GM19397 (cell line): Measurements from ENCODE around the gene PTPRD.

Source experiments
- ATAC-seq: cut with Tn5 transposase; IDR thresholded peaks from one replicate; pipeline ENCODE4 v1.9.1; 2021; ENCODE audit warnings: mild to moderate bottlenecking, moderate library complexity; ENCODE audit not compliant: unreplicated experiment

Gene PTPRD

GRCh38 chr9:8889100-8889499 is 1723.7 kb downstream of the PTPRD start:
- no peak for ATAC-seq

- no peak for ATAC-seq
Measured at GRCh38 chr9:8888591-8888990, 1724.2 kb downstream of the PTPRD start.

- no peak for ATAC-seq
Measured at GRCh38 chr9:8887369-8887768, 1725.4 kb downstream of the PTPRD start.

- no peak for ATAC-seq
Measured at GRCh38 chr9:8883321-8883720, 1729.5 kb downstream of the PTPRD start.

- ATAC-seq: no peak
Measured at GRCh38 chr9:8880060-8880459, 1732.7 kb downstream of the PTPRD start.

GRCh38 chr9:8879284-8879683 is 1733.5 kb downstream of the PTPRD start:
- no peak for ATAC-seq

GRCh38 chr9:8877753-8878494 is 1734.9 kb downstream of the PTPRD start:
- no peak for ATAC-seq

GRCh38 chr9:8876303-8876702 is 1736.5 kb downstream of the PTPRD start:
- no peak for ATAC-seq

GRCh38 chr9:8874482-8874881 is 1738.3 kb downstream of the PTPRD start:
- ATAC-seq: no peak

GRCh38 chr9:8872802-8873201 is 1740.0 kb downstream of the PTPRD start:
- no peak for ATAC-seq

GRCh38 chr9:8871796-8872445 is 1740.9 kb downstream of the PTPRD start:
- no peak for ATAC-seq

- no peak for ATAC-seq
Measured at GRCh38 chr9:8871396-8871795, 1741.4 kb downstream of the PTPRD start.

GRCh38 chr9:8869812-8870211 is 1743.0 kb downstream of the PTPRD start:
- ATAC-seq: no peak

- ATAC-seq: no peak
Measured at GRCh38 chr9:8868632-8869031, 1744.2 kb downstream of the PTPRD start.

- no peak for ATAC-seq
Measured at GRCh38 chr9:8867148-8867547, 1745.7 kb downstream of the PTPRD start.

- no peak for ATAC-seq
Measured at GRCh38 chr9:8864545-8864896, 1748.3 kb downstream of the PTPRD start.

GRCh38 chr9:8863886-8864544 is 1748.8 kb downstream of the PTPRD start:
- no peak for ATAC-seq

GRCh38 chr9:8863069-8863468 is 1749.7 kb downstream of the PTPRD start:
- ATAC-seq: no peak

- ATAC-seq: no peak
Measured at GRCh38 chr9:8860925-8861324, 1751.9 kb downstream of the PTPRD start.

- ATAC-seq: no peak
Measured at GRCh38 chr9:8860086-8860485, 1752.7 kb downstream of the PTPRD start.

GRCh38 chr9:8859416-8859815 is 1753.4 kb downstream of the PTPRD start:
- no peak for ATAC-seq

- no peak for ATAC-seq
Measured at GRCh38 chr9:8858596-8859161, 1754.1 kb downstream of the PTPRD start.
